Keratinocyte (primary cell): ENCODE results near the gene CSH2. TPM values are rescaled to one million over a fixed set of nuclear protein-coding genes. Genes with fewer than 3 reads are reported as not detected.

Experiments used
- DNase-seq: peaks from one replicate; pipeline ENCODE4 v3.0.0-alpha.2; 2011; ENCODE audit warnings: low read depth, missing footprints, low spot score
- FAIRE-seq: peaks from 2 replicates; lab custom pipeline; 2011; peaks lifted over from hg19 to GRCh38; lab: Jason Lieb, UNC
- H2AFZ ChIP-seq: 2 replicates; pipeline ENCODE4 v1.6.0; 2012; ENCODE audit warnings: low read length, control low read depth, inconsistent platforms; ENCODE audit not compliant: control insufficient read depth
- H3K27ac ChIP-seq: 2 replicates; pipeline ENCODE4 v1.5.1; 2011; ENCODE audit warnings: low read length; ENCODE audit not compliant: control insufficient read depth, insufficient read depth
- H3K27me3 ChIP-seq: 3 replicates; pipeline ENCODE4 v1.6.0; 2011; ENCODE audit warnings: low read length; ENCODE audit not compliant: control insufficient read depth, insufficient read depth; ENCODE audit errors: extremely low read depth
- H3K36me3 ChIP-seq, 2 experiments: 2 replicates in 1 of 2; 3 replicates in 1 of 2; pipeline ENCODE4 v1.5.1; 2011; ENCODE audit warnings: low read length in 2 of 2, mild to moderate bottlenecking in 1 of 2; ENCODE audit not compliant: control insufficient read depth in 2 of 2, insufficient read depth in 2 of 2; ENCODE audit errors: extremely low read depth in 1 of 2
- H3K4me1 ChIP-seq: 3 replicates; pipeline ENCODE4 v1.5.1; 2011; ENCODE audit warnings: low read length; ENCODE audit not compliant: control insufficient read depth, insufficient read depth; ENCODE audit errors: extremely low read depth
- H3K4me2 ChIP-seq: 3 replicates; pipeline ENCODE4 v1.6.0; 2011; ENCODE audit warnings: low read depth, low read length; ENCODE audit not compliant: control insufficient read depth, insufficient read depth; ENCODE audit errors: extremely low read depth
- H3K4me3 ChIP-seq, 3 experiments: fragments of 200-600 bp in 1 of 3; sonication (generic) in 1 of 3; 2 replicates in 2 of 3; 3 replicates in 1 of 3; pipeline ENCODE4 v1.5.1; 2011 to 2016; ENCODE audit warnings: low read length in 3 of 3, mild to moderate bottlenecking in 3 of 3, control low read depth in 2 of 3, inconsistent platforms in 1 of 3, low read depth in 1 of 3, mixed read lengths in 1 of 3, mixed run types in 1 of 3, moderate library complexity in 1 of 3; ENCODE audit not compliant: control insufficient read depth in 2 of 3, insufficient read depth in 2 of 3; ENCODE audit errors: extremely low read depth in 1 of 3
- H3K79me2 ChIP-seq: 2 replicates; pipeline ENCODE4 v1.6.0; 2012; ENCODE audit warnings: low read length; ENCODE audit not compliant: control insufficient read depth, insufficient read depth
- H3K9ac ChIP-seq: 3 replicates; pipeline ENCODE4 v1.6.0; 2011; ENCODE audit warnings: low read length; ENCODE audit not compliant: control insufficient read depth, insufficient read depth; ENCODE audit errors: extremely low read depth
- H3K9me1 ChIP-seq: 3 replicates; pipeline ENCODE4 v1.6.0; 2011; ENCODE audit warnings: low read length; ENCODE audit not compliant: control insufficient read depth, insufficient read depth; ENCODE audit errors: extremely low read depth
- H3K9me3 ChIP-seq: 2 replicates; pipeline ENCODE4 v1.5.1; 2012; ENCODE audit warnings: low read depth, low read length; ENCODE audit not compliant: control insufficient read depth
- H4K20me1 ChIP-seq: 3 replicates; pipeline ENCODE4 v1.6.0; 2011; ENCODE audit warnings: low read length; ENCODE audit not compliant: control insufficient read depth, insufficient read depth; ENCODE audit errors: extremely low read depth
- CTCF ChIP-seq, 3 experiments: IDR thresholded peaks in 1 of 3; conservative IDR thresholded peaks in 1 of 3; optimal IDR thresholded peaks in 1 of 3; 2 replicates in 2 of 3; 3 replicates in 1 of 3; pipeline versions ENCODE3 to v1.5.1; 2011; ENCODE audit warnings: low read length in 3 of 3, mild to moderate bottlenecking in 3 of 3, moderate library complexity in 2 of 3, control low read depth in 1 of 3, inconsistent platforms in 1 of 3; ENCODE audit not compliant: insufficient read depth in 2 of 3; ENCODE audit errors: extremely low read depth in 1 of 3
- EZH2 ChIP-seq: IDR thresholded peaks from one replicate; pipeline ENCODE4 v1.6.1; 2012; ENCODE audit warnings: inconsistent platforms, mild to moderate bottlenecking, low read length, moderate library complexity
- dilution Hi-C: fragments of 300-500 bp; cut with MboI; formaldehyde crosslinking; loops from one replicate; pipeline ENCODE4 v1.7.0; 2020; ENCODE audit warnings: low sequenced_read_pairs; ENCODE audit not compliant: extremely low pct_ligation_motif_present
- polyA plus RNA-seq, 5 experiments: library from polyadenylated mRNA; depleted of rRNA in 3 of 5; stranded (reverse) in 3 of 5; stranded (forward) in 1 of 5; unstranded in 1 of 5; fragments of >200 nt; gene quantifications; 1 replicate in 1 of 5; 2 replicates in 3 of 5; 3 replicates in 1 of 5; pipeline versions ENCODE4 v1.2.1 to v1.2.3, GENCODE V29; 2011 to 2012; ENCODE audit warnings: missing spikeins in 2 of 5, low read depth in 1 of 5, low replicate concordance in 1 of 5

CSH2 gene
- polyA plus RNA-seq, 1 donor (not counting 4 experiments of a cell fraction or from before 2014, with no cell fraction given): not detected

- H3K9me3 ChIP-seq: no peaks in the 10 kb centered on the region
- H3K79me2 ChIP-seq: peaks cover 64% of the 10 kb centered on the region
- H3K4me2 ChIP-seq: peak overlapping the region; percentile 97
- H3K4me3 ChIP-seq: peak overlapping the region; percentile 77 to 92 (median 78)
- H4K20me1 ChIP-seq: peaks cover 3% of the 10 kb centered on the region
- peaks cover 52 to 55% of the 10 kb centered on the region in 2 experiments for H3K36me3 ChIP-seq
- dilution Hi-C loops: no loop called here
- peak overlapping the region; percentile 96 for H3K9ac ChIP-seq
- peaks cover 19% of the 10 kb centered on the region for H3K4me1 ChIP-seq
- TF ChIP-seq EZH2 (no peak), CTCF (optimal IDR thresholded peaks at IDR 0.05 in 1 of 3, IDR thresholded peaks at IDR 0.05 in 1 of 3, conservative IDR thresholded peaks at IDR 0.05 in 1 of 3; ENCODE audit: extremely low read depth in 1 of 3, insufficient read depth in 2 of 3, low read length in 3 of 3) (no peak)
- DNase-seq (no peak), FAIRE-seq (no peak)
- peak overlapping the region; percentile 98 for H3K27ac ChIP-seq
- H2AFZ ChIP-seq: peak overlapping the region; percentile 95
- no peaks in the 10 kb centered on the region for H3K9me1 ChIP-seq
- H3K27me3 ChIP-seq: no peaks in the 10 kb centered on the region
Observed at GRCh38 chr17:63826468-63827001, 46.9 kb downstream of the CSH2 start.

GRCh38 chr17:63824362-63824761, 49.1 kb downstream of the CSH2 start:
- no peak overlapping the region for H2AFZ ChIP-seq
- H3K4me1 ChIP-seq: peaks cover 17% of the 10 kb centered on the region
- H3K9me3 ChIP-seq: no peaks in the 10 kb centered on the region
- H3K4me2 ChIP-seq: no peak overlapping the region
- TF ChIP-seq CTCF (optimal IDR thresholded peaks at IDR 0.05 in 1 of 3, IDR thresholded peaks at IDR 0.05 in 1 of 3, conservative IDR thresholded peaks at IDR 0.05 in 1 of 3; ENCODE audit: extremely low read depth in 1 of 3, insufficient read depth in 2 of 3, low read length in 3 of 3): no peak
- no peak for TF ChIP-seq EZH2
- H3K79me2 ChIP-seq: peaks cover 58% of the 10 kb centered on the region
- no peak overlapping the region for H3K27ac ChIP-seq
- H3K27me3 ChIP-seq: no peaks in the 10 kb centered on the region
- no peak for DNase-seq
- dilution Hi-C loops: no loop called here
- H3K36me3 ChIP-seq: peaks cover 45 to 52% of the 10 kb centered on the region in 2 experiments
- no peak overlapping the region for H3K4me3 ChIP-seq
- peaks cover 9% of the 10 kb centered on the region for H4K20me1 ChIP-seq
- no peaks in the 10 kb centered on the region for H3K9me1 ChIP-seq
- no peak for FAIRE-seq
- H3K9ac ChIP-seq: no peak overlapping the region
